ENCODE results near the gene VPS51.
A peak's percentile ranks its signal among the peaks of the same experiment; 100 is the strongest.

The VPS51 gene

GRCh38 chr11:65119670-65119995 is 23.6 kb downstream of the VPS51 start:
- DNase-seq (ENCODE audit: low read depth in 3 of 3) = no peak

- no peak for DNase-seq (ENCODE audit: low read depth in 3 of 3)
These were observed 24.8 kb downstream of the VPS51 start for GRCh38 chr11:65120831-65121230.

GRCh38 chr11:65121447-65121864 is 25.4 kb downstream of the VPS51 start:
- DNase-seq (ENCODE audit: low read depth in 3 of 3) = no peak

GRCh38 chr11:65121865-65122696 is 26.1 kb downstream of the VPS51 start, which contains the start of the genes FAU and MRPL49:
FAU (minus strand) TSS chr11:65122134; CDS start chr11:65121813, 321 bp downstream.
MRPL49 (plus strand) TSS chr11:65122321; CDS start chr11:65122347, 26 bp downstream.
- peak; percentile 97 to 99 (median 98) for DNase-seq (ENCODE audit: low read depth in 3 of 3)

GRCh38 chr11:65124480-65125196 is 28.6 kb downstream of the VPS51 start:
- no peak for DNase-seq (ENCODE audit: low read depth in 3 of 3)

- no peak for DNase-seq (ENCODE audit: low read depth in 3 of 3)
These were observed 29.4 kb downstream of the VPS51 start for GRCh38 chr11:65125197-65126056.

- no peak for DNase-seq (ENCODE audit: low read depth in 3 of 3)
These were observed 30.7 kb downstream of the VPS51 start for GRCh38 chr11:65126624-65127274.

GRCh38 chr11:65127473-65128181 is 31.6 kb downstream of the VPS51 start:
- no peak for DNase-seq (ENCODE audit: low read depth in 3 of 3)

GRCh38 chr11:65128182-65129145 is 32.5 kb downstream of the VPS51 start:
- DNase-seq (ENCODE audit: low read depth in 3 of 3) = no peak

GRCh38 chr11:65129649-65130441 is 33.8 kb downstream of the VPS51 start:
- DNase-seq (ENCODE audit: low read depth in 3 of 3) = no peak

GRCh38 chr11:65130631-65131416 is 34.8 kb downstream of the VPS51 start:
- DNase-seq (ENCODE audit: low read depth in 3 of 3) = no peak

GRCh38 chr11:65131417-65131776 is 35.4 kb downstream of the VPS51 start:
- no peak for DNase-seq (ENCODE audit: low read depth in 3 of 3)

GRCh38 chr11:65131895-65132237 is 35.9 kb downstream of the VPS51 start:
- no peak for DNase-seq (ENCODE audit: low read depth in 3 of 3)

GRCh38 chr11:65132238-65132987 is 36.4 kb downstream of the VPS51 start:
- no peak for DNase-seq (ENCODE audit: low read depth in 3 of 3)

GRCh38 chr11:65132988-65133700 is 37.1 kb downstream of the VPS51 start:
- peak in 1 of 3 donors; percentile 71 for DNase-seq (ENCODE audit: low read depth in 3 of 3)

GRCh38 chr11:65133724-65134123 is 37.7 kb downstream of the VPS51 start:
- DNase-seq (ENCODE audit: low read depth in 3 of 3) = no peak
